Memory B cell (primary cell): ENCODE results near the gene ZNF750.

Experiments
- ATAC-seq: fragments of 150-1000 bp; cut with Tn5 transposase; 2 replicates; pipeline ENCODE4 v1.10.0; 2021; ENCODE audit warnings: low read depth, mild to moderate bottlenecking, moderate library complexity
- DNase-seq, 2 donors: peaks; one replicate each; pipeline ENCODE4 v3.0.0; 2022; ENCODE audit warnings: low spot score in 2 of 2
- H3K27ac Mint-ChIP-seq: one replicate; pipeline ENCODE4 v1.8.0; 2022; ENCODE audit warnings: mild to moderate bottlenecking, moderate library complexity, mixed read lengths
- H3K27me3 Mint-ChIP-seq: one replicate; pipeline ENCODE4 v1.8.0; 2022; ENCODE audit warnings: mixed read lengths
- H3K36me3 Mint-ChIP-seq: one replicate; pipeline ENCODE4 v1.8.0; 2022; ENCODE audit warnings: mild to moderate bottlenecking, mixed read lengths
- H3K4me1 Mint-ChIP-seq: one replicate; pipeline ENCODE4 v1.8.0; 2022; ENCODE audit warnings: mixed read lengths
- H3K4me3 Mint-ChIP-seq: one replicate; pipeline ENCODE4 v1.8.0; 2022; ENCODE audit warnings: mild to moderate bottlenecking, moderate library complexity, mixed read lengths
- H3K9me3 Mint-ChIP-seq: one replicate; pipeline ENCODE4 v1.8.0; 2022; ENCODE audit warnings: mixed read lengths

ZNF750 gene

GRCh38 chr17:82868715-82869131, 28.9 kb upstream of the ZNF750 start:
- H3K27me3 Mint-ChIP-seq = no peaks in the 10 kb centered on the region
- no peak overlapping the region for H3K27ac Mint-ChIP-seq
- ATAC-seq (no peak), DNase-seq (no peak)
- no peaks in the 10 kb centered on the region for H3K9me3 Mint-ChIP-seq
- peaks cover 4% of the 10 kb centered on the region for H3K36me3 Mint-ChIP-seq
- no peak overlapping the region for H3K4me3 Mint-ChIP-seq
- H3K4me1 Mint-ChIP-seq = peaks cover 45% of the 10 kb centered on the region

GRCh38 chr17:82867763-82868325, 28.0 kb upstream of the ZNF750 start:
- Mint-ChIP-seq H3K4me3 (no peak overlapping the region), H3K36me3 (peaks cover 4% of the 10 kb centered on the region), H3K27me3 (no peaks in the 10 kb centered on the region), H3K27ac (no peak overlapping the region), H3K9me3 (no peaks in the 10 kb centered on the region), H3K4me1 (peaks cover 45% of the 10 kb centered on the region)
- ATAC-seq (no peak), DNase-seq (no peak)

- no peak overlapping the region for H3K4me3 Mint-ChIP-seq
- peaks cover 40% of the 10 kb centered on the region for H3K4me1 Mint-ChIP-seq
- no peaks in the 10 kb centered on the region for H3K9me3 Mint-ChIP-seq
- no peak overlapping the region for H3K27ac Mint-ChIP-seq
- DNase-seq = no peak
- no peak for ATAC-seq
- peaks cover 7% of the 10 kb centered on the region for H3K36me3 Mint-ChIP-seq
- no peaks in the 10 kb centered on the region for H3K27me3 Mint-ChIP-seq
Observed at GRCh38 chr17:82866590-82867191, 26.9 kb upstream of the ZNF750 start.

- DNase-seq (no peak), ATAC-seq (no peak)
- H3K9me3 Mint-ChIP-seq = no peaks in the 10 kb centered on the region
- peak overlapping the region; percentile 38 for H3K27ac Mint-ChIP-seq
- no peaks in the 10 kb centered on the region for H3K27me3 Mint-ChIP-seq
- H3K4me1 Mint-ChIP-seq = peaks cover 42% of the 10 kb centered on the region
- peaks cover 7% of the 10 kb centered on the region for H3K36me3 Mint-ChIP-seq
- no peak overlapping the region for H3K4me3 Mint-ChIP-seq
Observed at GRCh38 chr17:82865774-82866395, 26.1 kb upstream of the ZNF750 start.

- peaks cover 39% of the 10 kb centered on the region for H3K4me1 Mint-ChIP-seq
- peaks cover 5% of the 10 kb centered on the region for H3K36me3 Mint-ChIP-seq
- H3K27me3 Mint-ChIP-seq = no peaks in the 10 kb centered on the region
- H3K27ac Mint-ChIP-seq = peak overlapping the region; percentile 38
- ATAC-seq (no peak), DNase-seq (no peak)
- no peaks in the 10 kb centered on the region for H3K9me3 Mint-ChIP-seq
- no peak overlapping the region for H3K4me3 Mint-ChIP-seq
Observed at GRCh38 chr17:82865274-82865673, 25.5 kb upstream of the ZNF750 start.

- Mint-ChIP-seq H3K4me3 (peak overlapping the region; percentile 74), H3K4me1 (peaks cover 39% of the 10 kb centered on the region), H3K9me3 (no peaks in the 10 kb centered on the region), H3K27me3 (no peaks in the 10 kb centered on the region), H3K27ac (peak overlapping the region; percentile 94), H3K36me3 (peaks cover 3% of the 10 kb centered on the region)
- DNase-seq (no peak), ATAC-seq (no peak)
Observed at GRCh38 chr17:82864713-82865248, 25.0 kb upstream of the ZNF750 start.

- peaks cover 41% of the 10 kb centered on the region for H3K4me1 Mint-ChIP-seq
- ATAC-seq (peak; percentile 93), DNase-seq (peak; percentile 52 to 73)
- H3K9me3 Mint-ChIP-seq = no peaks in the 10 kb centered on the region
- peaks cover 3% of the 10 kb centered on the region for H3K36me3 Mint-ChIP-seq
- no peaks in the 10 kb centered on the region for H3K27me3 Mint-ChIP-seq
- H3K27ac Mint-ChIP-seq = peak overlapping the region; percentile 94
- peak overlapping the region; percentile 74 for H3K4me3 Mint-ChIP-seq
Observed at GRCh38 chr17:82863941-82864712, 24.3 kb upstream of the ZNF750 start.

GRCh38 chr17:82863383-82863940, 23.6 kb upstream of the ZNF750 start:
- Mint-ChIP-seq H3K4me3 (peak overlapping the region; percentile 74), H3K27ac (peak overlapping the region; percentile 94), H3K9me3 (no peaks in the 10 kb centered on the region), H3K27me3 (no peaks in the 10 kb centered on the region), H3K4me1 (peaks cover 37% of the 10 kb centered on the region), H3K36me3 (peaks cover 3% of the 10 kb centered on the region)
- no peak for DNase-seq
- ATAC-seq = no peak

GRCh38 chr17:82862737-82863382, 23.0 kb upstream of the ZNF750 start:
- peaks cover 37% of the 10 kb centered on the region for H3K4me1 Mint-ChIP-seq
- peaks cover 3% of the 10 kb centered on the region for H3K36me3 Mint-ChIP-seq
- DNase-seq (no peak), ATAC-seq (no peak)
- no peak overlapping the region for H3K4me3 Mint-ChIP-seq
- H3K27me3 Mint-ChIP-seq = no peaks in the 10 kb centered on the region
- H3K9me3 Mint-ChIP-seq = no peaks in the 10 kb centered on the region
- H3K27ac Mint-ChIP-seq = peak overlapping the region; percentile 58

GRCh38 chr17:82862191-82862590, 22.4 kb upstream of the ZNF750 start:
- ATAC-seq (no peak), DNase-seq (no peak)
- Mint-ChIP-seq H3K9me3 (no peaks in the 10 kb centered on the region), H3K4me3 (no peak overlapping the region), H3K36me3 (peaks cover 5% of the 10 kb centered on the region), H3K4me1 (peaks cover 37% of the 10 kb centered on the region), H3K27ac (no peak overlapping the region), H3K27me3 (no peaks in the 10 kb centered on the region)

- no peaks in the 10 kb centered on the region for H3K27me3 Mint-ChIP-seq
- no peak overlapping the region for H3K4me3 Mint-ChIP-seq
- peaks cover 6% of the 10 kb centered on the region for H3K36me3 Mint-ChIP-seq
- ATAC-seq = no peak
- DNase-seq = no peak
- no peak overlapping the region for H3K27ac Mint-ChIP-seq
- peaks cover 37% of the 10 kb centered on the region for H3K4me1 Mint-ChIP-seq
- H3K9me3 Mint-ChIP-seq = no peaks in the 10 kb centered on the region
Observed at GRCh38 chr17:82861393-82861775, 21.6 kb upstream of the ZNF750 start.

GRCh38 chr17:82860606-82861392, 21.0 kb upstream of the ZNF750 start:
- H3K27me3 Mint-ChIP-seq = no peaks in the 10 kb centered on the region
- H3K36me3 Mint-ChIP-seq = peaks cover 6% of the 10 kb centered on the region
- peaks cover 37% of the 10 kb centered on the region for H3K4me1 Mint-ChIP-seq
- no peak overlapping the region for H3K27ac Mint-ChIP-seq
- no peaks in the 10 kb centered on the region for H3K9me3 Mint-ChIP-seq
- H3K4me3 Mint-ChIP-seq = no peak overlapping the region
- no peak for ATAC-seq
- DNase-seq = no peak
